Measurements from ENCODE around the gene MED22.

DNA sequence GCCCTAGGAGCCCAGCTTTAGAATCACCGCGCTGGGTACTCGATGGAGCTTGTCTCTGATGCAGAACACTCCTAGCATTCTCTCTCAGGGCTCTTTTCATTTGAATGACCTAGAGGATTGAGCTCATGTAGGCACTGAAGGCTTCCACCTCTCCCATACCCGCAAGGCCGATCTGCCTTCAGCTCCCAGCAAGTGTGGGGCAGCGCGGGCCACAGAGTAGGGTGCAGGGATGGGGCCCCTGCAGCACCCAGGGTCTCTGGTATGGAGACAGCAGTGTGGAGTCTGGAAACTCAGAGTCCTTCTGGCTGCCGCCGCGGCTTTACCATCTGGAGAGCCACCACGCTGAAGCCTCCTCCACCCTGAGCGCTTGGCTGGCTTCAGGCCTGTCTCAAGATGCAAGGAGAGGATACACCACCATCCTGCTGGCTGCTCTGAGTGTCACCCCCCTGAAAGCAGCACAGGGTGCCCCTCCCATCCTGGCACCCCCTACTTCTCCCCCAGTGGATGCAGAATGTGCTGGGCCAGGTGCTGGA, 41.2 kb upstream of the MED22 start:
- TF ChIP-seq, protein P1, sequence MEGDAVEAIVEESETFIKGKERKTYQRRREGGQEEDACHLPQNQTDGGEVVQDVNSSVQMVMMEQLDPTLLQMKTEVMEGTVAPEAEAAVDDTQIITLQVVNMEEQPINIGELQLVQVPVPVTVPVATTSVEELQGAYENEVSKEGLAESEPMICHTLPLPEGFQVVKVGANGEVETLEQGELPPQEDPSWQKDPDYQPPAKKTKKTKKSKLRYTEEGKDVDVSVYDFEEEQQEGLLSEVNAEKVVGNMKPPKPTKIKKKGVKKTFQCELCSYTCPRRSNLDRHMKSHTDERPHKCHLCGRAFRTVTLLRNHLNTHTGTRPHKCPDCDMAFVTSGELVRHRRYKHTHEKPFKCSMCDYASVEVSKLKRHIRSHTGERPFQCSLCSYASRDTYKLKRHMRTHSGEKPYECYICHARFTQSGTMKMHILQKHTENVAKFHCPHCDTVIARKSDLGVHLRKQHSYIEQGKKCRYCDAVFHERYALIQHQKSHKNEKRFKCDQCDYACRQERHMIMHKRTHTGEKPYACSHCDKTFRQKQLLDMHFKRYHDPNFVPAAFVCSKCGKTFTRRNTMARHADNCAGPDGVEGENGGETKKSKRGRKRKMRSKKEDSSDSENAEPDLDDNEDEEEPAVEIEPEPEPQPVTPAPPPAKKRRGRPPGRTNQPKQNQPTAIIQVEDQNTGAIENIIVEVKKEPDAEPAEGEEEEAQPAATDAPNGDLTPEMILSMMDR (conservative IDR thresholded peaks at IDR 0.05 in 1 of 2, IDR thresholded peaks at IDR 0.05 in 1 of 2; ENCODE audit: low read depth in 1 of 2, low read length in 2 of 2), result no peak
- no peak for TF ChIP-seq EZH2 (IDR thresholded peaks at IDR 0.05; ENCODE audit: low read length, missing control alignments)
